Suprapubic skin (tissue), 4 donors: ENCODE measurements around the gene KLK1. TPM values are rescaled to one million over a fixed set of nuclear protein-coding genes. Genes with fewer than 3 reads are reported as not detected.

Source experiments
- DNase-seq, 2 donors: peaks; one replicate each; pipeline ENCODE4 v3.0.0-alpha.2; 2019; ENCODE audit warnings: low spot score in 2 of 2
- H3K27ac ChIP-seq: fragments of 200-600 bp; sonication (generic); one replicate; pipeline ENCODE4 v1.5.1; 2019
- H3K27me3 ChIP-seq: fragments of 200-600 bp; sonication (generic); one replicate; pipeline ENCODE4 v1.5.1; 2019
- H3K36me3 ChIP-seq: fragments of 200-600 bp; sonication (generic); one replicate; pipeline ENCODE4 v1.5.1; 2019
- H3K4me1 ChIP-seq: fragments of 200-600 bp; sonication (generic); one replicate; pipeline ENCODE4 v1.5.1; 2019
- H3K4me3 ChIP-seq: fragments of 200-600 bp; sonication (generic); one replicate; pipeline ENCODE4 v1.5.1; 2019; ENCODE audit warnings: mild to moderate bottlenecking
- H3K9me3 ChIP-seq: fragments of 200-600 bp; sonication (generic); one replicate; pipeline ENCODE4 v1.5.1; 2019
- CTCF ChIP-seq, 2 donors: fragments of 200-600 bp in 1 of 2; fragments of 450-650 bp in 1 of 2; sonication (generic) in 1 of 2; IDR thresholded peaks; one replicate each; pipeline ENCODE4 v1.5.1; 2016 to 2019; ENCODE audit warnings: antibody characterized with exemption in 2 of 2, mild to moderate bottlenecking in 1 of 2, moderate library complexity in 1 of 2
- EP300 ChIP-seq: sonication (generic); formaldehyde crosslinking; IDR thresholded peaks from one replicate; pipeline ENCODE4 v1.6.1; 2017; ENCODE audit warnings: antibody characterized with exemption
- POLR2A ChIP-seq, 2 donors: fragments of 450-650 bp; IDR thresholded peaks; one replicate each; pipeline ENCODE4 v1.6.1; 2017; ENCODE audit warnings: antibody characterized with exemption in 2 of 2, mild to moderate bottlenecking in 2 of 2, moderate library complexity in 2 of 2
- POLR2AphosphoS5 ChIP-seq, 3 donors: sonication (generic); formaldehyde crosslinking; IDR thresholded peaks; one replicate each; pipeline ENCODE4 v1.6.1; 2017; ENCODE audit warnings: antibody characterized with exemption in 3 of 3
- WGBS: methylation state at CpG from one replicate; pipeline ENCODE4 v1.1.5; 2018; 5-methylcytosine and 5-hydroxymethylcytosine counted together
- total RNA-seq, 4 donors: library from RNA; depleted of rRNA; stranded (reverse); fragments of >200 nt; gene quantifications; one replicate each; pipeline ENCODE4 v1.1.0, GENCODE V29; 2016

Gene KLK1
- total RNA-seq, 4 donors from 2014 or later: 34.3 to 58.3 (median 40.5) TPM

DNA sequence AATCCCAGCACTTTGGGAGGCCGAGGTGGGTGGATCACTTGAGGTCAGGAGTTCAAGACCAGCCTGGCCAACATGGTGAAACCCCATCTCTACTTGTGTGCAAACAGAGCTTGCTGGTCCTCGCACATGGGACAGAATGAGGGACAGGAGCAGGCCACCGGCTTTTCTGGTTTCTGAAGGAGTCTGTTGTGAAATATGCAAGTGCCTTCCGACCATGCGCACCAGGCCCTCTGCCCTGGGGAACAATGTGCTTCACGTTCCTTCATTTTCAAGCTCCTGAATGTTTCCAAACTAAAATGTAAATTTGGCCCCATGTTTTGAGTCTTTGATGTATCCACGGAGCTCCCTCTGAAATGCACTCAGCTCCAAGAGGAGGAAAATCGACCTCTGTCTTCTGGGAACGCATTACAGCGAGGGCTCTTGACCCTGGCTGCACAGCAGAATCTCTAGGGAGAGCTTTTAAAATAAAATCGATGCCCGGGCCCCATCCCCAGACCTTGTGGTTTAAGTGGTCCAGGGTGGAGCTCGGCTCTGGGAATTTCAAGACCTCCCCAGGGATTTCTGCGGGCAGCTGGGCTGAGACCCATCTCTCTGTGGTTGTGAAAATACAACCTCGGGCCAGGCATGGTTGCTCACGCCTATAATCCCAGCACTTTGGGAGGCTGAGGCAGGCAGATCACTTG, 42.7 kb downstream of the KLK1 start:
- Histone ChIP-seq H3K27me3 (peaks cover 73% of the 10 kb centered on the region), H3K4me1 (peaks cover 19% of the 10 kb centered on the region), H3K9me3 (no peaks in the 10 kb centered on the region), H3K27ac (no peak overlapping the region), H3K36me3 (no peaks in the 10 kb centered on the region), H3K4me3 (no peak overlapping the region)
- DNase-seq: no peak
- TF ChIP-seq CTCF (IDR thresholded peaks at IDR 0.05) (no peak), POLR2AphosphoS5 (IDR thresholded peaks at IDR 0.05) (no peak), POLR2A (IDR thresholded peaks at IDR 0.05) (no peak), EP300 (no peak)
- 49% methylated on average over 14 of the region's 16 CpGs for WGBS

DNA sequence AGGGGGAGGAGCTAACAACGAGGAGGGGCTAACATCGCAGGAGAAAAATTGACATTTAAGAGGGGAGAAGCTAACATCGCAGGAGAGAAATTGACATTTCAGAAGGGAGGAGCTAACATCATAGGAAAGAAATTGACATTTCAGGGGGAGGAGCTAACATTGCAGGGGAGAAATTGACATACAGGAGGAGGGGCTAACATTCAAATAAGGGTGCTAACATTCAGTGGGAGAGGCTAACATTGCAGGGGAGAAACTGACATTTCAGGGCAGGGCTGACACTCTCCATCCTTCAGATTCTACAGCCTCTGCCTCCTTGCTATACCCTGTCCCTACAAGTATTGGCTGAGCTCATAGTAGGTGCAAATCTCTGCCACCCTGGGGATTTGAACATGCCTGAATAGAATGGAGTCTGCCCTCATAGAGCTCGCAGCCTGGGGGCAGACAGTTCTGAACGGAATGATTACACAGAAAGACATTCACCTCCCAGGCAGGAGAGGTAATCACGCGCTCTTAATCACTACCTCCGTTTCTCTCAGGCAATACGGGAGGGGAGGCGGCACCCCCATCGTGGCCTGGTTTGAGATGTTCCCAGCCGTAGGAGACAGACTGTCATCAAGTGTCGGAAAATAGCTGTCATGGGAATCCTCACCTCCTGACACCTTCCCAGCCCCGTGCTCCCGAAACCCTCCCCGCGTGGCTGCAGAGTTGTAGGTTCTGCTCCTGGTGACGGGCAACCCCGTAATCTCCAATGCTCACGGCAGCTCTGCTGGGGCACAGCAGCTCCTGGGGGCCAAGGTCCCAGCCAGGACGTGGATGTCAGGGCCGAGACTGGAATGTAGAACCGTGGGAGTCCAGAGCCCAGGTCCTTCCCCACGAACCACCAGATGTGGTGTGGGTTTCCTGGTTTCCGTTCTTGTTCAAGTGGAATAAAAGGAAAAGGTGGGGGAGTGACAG, 43.8 kb downstream of the KLK1 start:
- H3K36me3 ChIP-seq: no peaks in the 10 kb centered on the region
- peaks cover 19% of the 10 kb centered on the region for H3K4me1 ChIP-seq
- no peak for DNase-seq
- TF ChIP-seq POLR2AphosphoS5 (IDR thresholded peaks at IDR 0.05) (no peak), POLR2A (IDR thresholded peaks at IDR 0.05) (no peak), EP300 (no peak), CTCF (IDR thresholded peaks at IDR 0.05) (no peak)
- peaks cover 83% of the 10 kb centered on the region for H3K27me3 ChIP-seq
- WGBS: 43% methylated on average over 9 of the region's 25 CpGs
- no peak overlapping the region for H3K4me3 ChIP-seq
- H3K9me3 ChIP-seq: no peaks in the 10 kb centered on the region
- H3K27ac ChIP-seq: no peak overlapping the region

DNA sequence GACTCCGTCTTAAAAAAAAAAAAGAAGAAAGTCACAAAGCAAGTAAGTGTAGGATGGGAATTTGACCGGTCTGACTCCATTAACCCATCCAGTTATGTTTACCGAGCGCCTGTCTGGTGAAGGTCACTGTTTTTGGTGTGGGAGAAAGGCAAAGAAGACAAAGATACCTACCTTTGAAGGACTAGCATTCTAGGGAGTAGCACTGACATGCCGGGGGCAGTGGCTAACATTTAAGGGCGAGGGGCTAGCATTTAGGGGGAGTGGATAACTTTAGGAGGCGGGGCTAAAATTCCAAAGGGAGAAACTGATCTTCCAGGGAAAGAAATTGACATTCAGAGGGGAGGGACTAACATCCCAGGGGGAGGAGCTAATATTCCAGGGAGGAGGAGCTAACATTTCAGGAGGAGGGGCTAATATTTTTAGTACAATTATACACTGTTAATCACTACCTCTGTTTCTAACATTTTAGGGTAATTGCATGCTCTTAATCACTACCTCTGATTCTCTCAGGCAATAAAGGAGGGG, 44.6 kb downstream of the KLK1 start:
- WGBS: 56% methylated on average over 7 of the region's 7 CpGs
- no peaks in the 10 kb centered on the region for H3K36me3 ChIP-seq
- TF ChIP-seq EP300: no peak
- no peak for TF ChIP-seq POLR2A (IDR thresholded peaks at IDR 0.05)
- TF ChIP-seq CTCF (IDR thresholded peaks at IDR 0.05): no peak
- TF ChIP-seq POLR2AphosphoS5 (IDR thresholded peaks at IDR 0.05): no peak
- no peaks in the 10 kb centered on the region for H3K9me3 ChIP-seq
- no peak overlapping the region for H3K27ac ChIP-seq
- H3K4me3 ChIP-seq: no peak overlapping the region
- peaks cover 91% of the 10 kb centered on the region for H3K27me3 ChIP-seq
- H3K4me1 ChIP-seq: peaks cover 19% of the 10 kb centered on the region
- DNase-seq: no peak

DNA sequence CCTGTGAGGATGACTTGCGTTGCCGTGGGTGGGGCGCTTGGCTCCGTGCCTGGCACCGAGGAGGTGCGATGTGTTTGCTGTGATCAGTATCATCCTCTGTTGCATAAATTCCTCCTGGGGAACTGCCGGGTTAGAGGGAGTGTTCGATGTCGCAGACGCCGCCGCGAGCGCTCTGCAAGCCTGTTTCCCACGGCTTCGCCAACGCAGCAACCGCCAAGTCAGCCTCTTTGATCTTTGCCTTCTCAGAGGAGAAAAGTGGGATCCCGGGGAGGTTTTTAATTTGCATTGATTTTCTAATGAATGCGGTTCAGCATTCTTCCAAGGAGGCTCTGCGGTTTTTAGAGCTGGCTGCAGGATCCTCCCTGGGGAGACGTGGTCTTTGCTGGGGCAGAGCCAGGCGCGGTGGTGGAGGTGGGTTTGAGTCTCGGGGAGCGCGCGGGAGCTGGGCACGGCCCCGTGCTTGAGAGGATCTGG, 45.7 kb downstream of the KLK1 start:
- WGBS: 0% methylated on average over 14 of the region's 30 CpGs
- peaks cover 98% of the 10 kb centered on the region for H3K27me3 ChIP-seq
- no peak for TF ChIP-seq CTCF (IDR thresholded peaks at IDR 0.05)
- TF ChIP-seq POLR2AphosphoS5 (IDR thresholded peaks at IDR 0.05): no peak
- no peak for TF ChIP-seq POLR2A (IDR thresholded peaks at IDR 0.05)
- TF ChIP-seq EP300: no peak
- H3K36me3 ChIP-seq: no peaks in the 10 kb centered on the region
- peak overlapping the region; percentile 10 for H3K4me3 ChIP-seq
- H3K9me3 ChIP-seq: no peaks in the 10 kb centered on the region
- no peak for DNase-seq
- peaks cover 19% of the 10 kb centered on the region for H3K4me1 ChIP-seq
- no peak overlapping the region for H3K27ac ChIP-seq

DNA sequence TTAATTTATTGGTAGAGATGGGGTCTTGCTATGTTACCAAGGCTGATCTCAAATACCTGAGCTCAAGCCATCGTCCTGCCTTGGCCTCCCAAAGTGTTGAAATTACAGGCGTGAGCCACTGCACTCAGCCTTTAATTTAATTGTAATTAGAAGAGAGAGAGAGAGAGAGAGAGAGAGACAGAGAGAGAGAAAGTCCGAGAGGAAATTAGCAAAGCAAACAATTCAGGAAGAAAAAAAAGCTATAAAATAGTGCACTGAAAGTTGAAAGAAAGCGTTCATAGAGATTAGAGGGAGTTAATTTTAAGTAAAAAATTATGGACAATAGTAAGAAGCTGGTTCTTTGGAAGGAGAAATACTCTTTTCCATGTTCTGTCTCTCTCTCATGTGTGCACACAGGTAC, 46.3 kb downstream of the KLK1 start:
- DNase-seq: no peak
- Histone ChIP-seq H3K4me1 (peaks cover 19% of the 10 kb centered on the region), H3K4me3 (no peak overlapping the region), H3K27me3 (peaks cover 97% of the 10 kb centered on the region), H3K36me3 (no peaks in the 10 kb centered on the region), H3K9me3 (no peaks in the 10 kb centered on the region), H3K27ac (no peak overlapping the region)
- 57% methylated on average over 4 of the region's 4 CpGs for WGBS
- TF ChIP-seq POLR2A (IDR thresholded peaks at IDR 0.05) (no peak), CTCF (IDR thresholded peaks at IDR 0.05) (no peak), EP300 (no peak), POLR2AphosphoS5 (IDR thresholded peaks at IDR 0.05) (no peak)
